Urinary bladder (tissue), 4 donors: ENCODE results near the gene GRIN1. TPM values are rescaled to one million over a fixed set of nuclear protein-coding genes. Genes with fewer than 3 reads are reported as not detected.

Experiments used
- DNase-seq: peaks from one replicate; pipeline ENCODE4 v3.0.0-alpha.2; 2015; ENCODE audit errors: extremely low spot score
- H3K27ac ChIP-seq: one replicate; pipeline ENCODE4 v1.5.1; 2013; ENCODE audit warnings: low read depth, mild to moderate bottlenecking, moderate library complexity
- H3K36me3 ChIP-seq: one replicate; pipeline ENCODE4 v1.6.1; 2013; ENCODE audit warnings: mild to moderate bottlenecking, moderate library complexity; ENCODE audit not compliant: insufficient read depth
- H3K4me1 ChIP-seq: one replicate; pipeline ENCODE4 v1.6.1; 2013; ENCODE audit warnings: mild to moderate bottlenecking, moderate library complexity; ENCODE audit not compliant: insufficient read depth
- H3K4me3 ChIP-seq: one replicate; pipeline ENCODE4 v1.5.1; 2013; ENCODE audit warnings: low read depth, low read length
- WGBS: extraction: QIAGEN DNeasy Blood & Tissue Kit; methylation state at CpG from one replicate; pipeline ENCODE4 v1.1.7; 2013; 5-methylcytosine and 5-hydroxymethylcytosine counted together
- polyA plus RNA-seq: library from polyadenylated mRNA; stranded (reverse); fragments of 200-250 nt; gene quantifications from one replicate; pipeline ENCODE4 v1.2.3, GENCODE V29; 2013
- total RNA-seq: library from RNA; depleted of rRNA; stranded (reverse); fragments of >200 nt; gene quantifications from one replicate; pipeline ENCODE4 v1.2.3, GENCODE V29; 2014
- donor health status: healthy with polysubstance abuse.
- donor health status: healthy.

The GRIN1 gene
- total and polyA plus RNA-seq, 2 donors = 0.18 to 0.26 TPM

- H3K27ac ChIP-seq = no peak overlapping the region
- no peak overlapping the region for H3K4me3 ChIP-seq
- WGBS = 80% methylated on average over 6 of the region's 6 CpGs
- no peaks in the 10 kb centered on the region for H3K4me1 ChIP-seq
- peaks cover 5% of the 10 kb centered on the region for H3K36me3 ChIP-seq
- no peak for DNase-seq
Observed at GRCh38 chr9:137186385-137186784, 47.4 kb downstream of the GRIN1 start.

GRCh38 chr9:137187386-137187785 lies 48.4 kb downstream of the GRIN1 start:
- WGBS = 83% methylated on average over 15 of the region's 15 CpGs
- no peak for DNase-seq
- Histone ChIP-seq H3K36me3 (peaks cover 5% of the 10 kb centered on the region), H3K4me3 (peak overlapping the region; percentile 70), H3K4me1 (no peaks in the 10 kb centered on the region), H3K27ac (no peak overlapping the region)

GRCh38 chr9:137188086-137188489 lies 49.1 kb downstream of the GRIN1 start:
- Histone ChIP-seq H3K4me3 (peak overlapping the region; percentile 70), H3K27ac (peak overlapping the region; percentile 68), H3K4me1 (no peaks in the 10 kb centered on the region), H3K36me3 (peaks cover 5% of the 10 kb centered on the region)
- under 1% methylated on average over 31 of the region's 31 CpGs for WGBS
- no peak for DNase-seq

- no peaks in the 10 kb centered on the region for H3K4me1 ChIP-seq
- WGBS = under 1% methylated on average over 98 of the region's 98 CpGs
- DNase-seq = peak; percentile 69
- H3K4me3 ChIP-seq = peak within 1 kb of the TSS; percentile 70
- H3K27ac ChIP-seq = peak within 1 kb of the TSS; percentile 90
- H3K36me3 ChIP-seq = peaks cover 2% of the 10 kb centered on the region
Observed at GRCh38 chr9:137188490-137189296, 49.7 kb downstream of the GRIN1 start, which contains the start of the genes ANAPC2 and SSNA1. ANAPC2 (minus strand) TSS chr9:137188560; CDS start chr9:137188532, 28 bp downstream. SSNA1 (plus strand) TSS chr9:137188676; CDS start chr9:137188727, 51 bp downstream.

- 35% methylated on average over 23 of the region's 23 CpGs for WGBS
- H3K4me1 ChIP-seq = no peaks in the 10 kb centered on the region
- peak overlapping the region; percentile 70 for H3K4me3 ChIP-seq
- DNase-seq = no peak
- H3K27ac ChIP-seq = peak overlapping the region; percentile 90
- no peaks in the 10 kb centered on the region for H3K36me3 ChIP-seq
Observed at GRCh38 chr9:137189297-137190295, 50.6 kb downstream of the GRIN1 start.

GRCh38 chr9:137190315-137190856 lies 51.4 kb downstream of the GRIN1 start:
- no peak overlapping the region for H3K27ac ChIP-seq
- H3K4me1 ChIP-seq = no peaks in the 10 kb centered on the region

GRCh38 chr9:137191245-137191644 lies 52.3 kb downstream of the GRIN1 start:
- DNase-seq = no peak
- Histone ChIP-seq H3K36me3 (no peaks in the 10 kb centered on the region), H3K4me3 (no peak overlapping the region), H3K27ac (no peak overlapping the region), H3K4me1 (no peaks in the 10 kb centered on the region)
- WGBS = 80% methylated on average over 3 of the region's 3 CpGs

More at GRCh38 chr9:137190315-137190856, 51.4 kb downstream of the GRIN1 start:
- H3K36me3 ChIP-seq = no peaks in the 10 kb centered on the region
- DNase-seq = no peak
- H3K4me3 ChIP-seq = no peak overlapping the region
- WGBS = 72% methylated on average over 9 of the region's 9 CpGs

- 86% methylated on average over 22 of the region's 22 CpGs for WGBS
- H3K27ac ChIP-seq = no peak overlapping the region
- H3K36me3 ChIP-seq = no peaks in the 10 kb centered on the region
- no peak overlapping the region for H3K4me3 ChIP-seq
- no peaks in the 10 kb centered on the region for H3K4me1 ChIP-seq
- DNase-seq = no peak
Observed at GRCh38 chr9:137191691-137192447, 52.9 kb downstream of the GRIN1 start.

- 83% methylated on average over 10 of the region's 10 CpGs for WGBS
- no peaks in the 10 kb centered on the region for H3K4me1 ChIP-seq
- DNase-seq = no peak
- H3K27ac ChIP-seq = no peak overlapping the region
- H3K36me3 ChIP-seq = no peaks in the 10 kb centered on the region
- H3K4me3 ChIP-seq = no peak overlapping the region
Observed at GRCh38 chr9:137192448-137192780, 53.5 kb downstream of the GRIN1 start.

- 73% methylated on average over 2 of the region's 2 CpGs for WGBS
- Histone ChIP-seq H3K4me1 (no peaks in the 10 kb centered on the region), H3K4me3 (no peak overlapping the region), H3K36me3 (no peaks in the 10 kb centered on the region), H3K27ac (no peak overlapping the region)
- no peak for DNase-seq
Observed at GRCh38 chr9:137192859-137193258, 53.9 kb downstream of the GRIN1 start.

- no peaks in the 10 kb centered on the region for H3K4me1 ChIP-seq
- no peak overlapping the region for H3K4me3 ChIP-seq
- DNase-seq = no peak
- 80% methylated on average over 14 of the region's 14 CpGs for WGBS
- no peaks in the 10 kb centered on the region for H3K36me3 ChIP-seq
- no peak overlapping the region for H3K27ac ChIP-seq
Observed at GRCh38 chr9:137193771-137194170, 54.8 kb downstream of the GRIN1 start.

GRCh38 chr9:137194388-137194787 lies 55.4 kb downstream of the GRIN1 start:
- H3K4me1 ChIP-seq = no peaks in the 10 kb centered on the region
- no peak overlapping the region for H3K27ac ChIP-seq
- H3K36me3 ChIP-seq = no peaks in the 10 kb centered on the region
- no peak overlapping the region for H3K4me3 ChIP-seq
- WGBS = 68% methylated on average over 16 of the region's 16 CpGs
- DNase-seq = no peak

GRCh38 chr9:137194909-137195308 lies 56.0 kb downstream of the GRIN1 start:
- no peaks in the 10 kb centered on the region for H3K4me1 ChIP-seq
- peak; percentile 21 for DNase-seq

More at GRCh38 chr9:137194909-137195308, 56.0 kb downstream of the GRIN1 start:
- H3K27ac ChIP-seq = peak overlapping the region; percentile 81
- 78% methylated on average over 10 of the region's 10 CpGs for WGBS
- no peak overlapping the region for H3K4me3 ChIP-seq
- H3K36me3 ChIP-seq = no peaks in the 10 kb centered on the region
